DND-41 (cell line): ENCODE results near the gene DST.

Experiments
- CTCF ChIP-seq: IDR thresholded peaks from 2 replicates; pipeline ENCODE4 v1.5.1; 2012; ENCODE audit warnings: borderline replicate concordance, low read length, moderate library complexity, mild to moderate bottlenecking; ENCODE audit not compliant: poor library complexity, severe bottlenecking; ENCODE audit errors: extremely low read depth
- EZH2 ChIP-seq: IDR thresholded peaks from 3 replicates; pipeline ENCODE4 v1.6.1; 2012; ENCODE audit warnings: borderline replicate concordance, low read depth, mild to moderate bottlenecking, moderate library complexity, low read length, inconsistent platforms; ENCODE audit not compliant: severe bottlenecking

- TF ChIP-seq CTCF (no peak), EZH2 (no peak)
Observed at GRCh38 chr6:56689663-56690062, 47.0 kb upstream of the DST start.
